DMS 273 (cell line): Measurements from ENCODE around the gene ELOVL5.
A peak's percentile ranks its signal among the peaks of the same experiment; 100 is the strongest.
"Not testable (repeated sequence)": the region's sequence is repeated elsewhere in the genome, so short reads cannot be mapped to it uniquely, and the experiment has no call there.

Experiments
- DNase-seq: peaks from one replicate; lab custom pipeline; 2025; ENCODE audit not compliant: unreplicated experiment; lab: John Stamatoyannopoulos, UW

The ELOVL5 gene

DNA sequence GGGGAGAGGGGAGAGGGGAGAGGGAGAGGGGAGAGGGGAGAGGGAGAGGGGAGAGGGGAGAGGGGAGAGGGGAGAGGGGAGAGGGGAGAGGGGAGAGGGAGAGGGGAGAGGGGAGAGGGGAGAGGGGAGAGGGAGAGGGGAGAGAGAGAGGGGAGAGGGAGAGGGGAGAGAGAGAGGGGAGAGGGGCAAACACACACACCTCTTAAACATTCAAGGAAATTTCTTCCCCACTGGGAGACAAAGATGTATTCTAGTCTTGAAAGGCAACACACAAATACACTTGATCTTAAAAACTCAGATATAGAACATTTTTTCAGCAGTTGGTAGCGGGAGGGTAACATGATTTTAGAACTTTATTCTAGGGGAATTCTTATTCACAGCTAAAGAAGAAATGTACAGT lies 42.5 kb downstream of the ELOVL5 start:
- not testable (repeated sequence) for DNase-seq

DNA sequence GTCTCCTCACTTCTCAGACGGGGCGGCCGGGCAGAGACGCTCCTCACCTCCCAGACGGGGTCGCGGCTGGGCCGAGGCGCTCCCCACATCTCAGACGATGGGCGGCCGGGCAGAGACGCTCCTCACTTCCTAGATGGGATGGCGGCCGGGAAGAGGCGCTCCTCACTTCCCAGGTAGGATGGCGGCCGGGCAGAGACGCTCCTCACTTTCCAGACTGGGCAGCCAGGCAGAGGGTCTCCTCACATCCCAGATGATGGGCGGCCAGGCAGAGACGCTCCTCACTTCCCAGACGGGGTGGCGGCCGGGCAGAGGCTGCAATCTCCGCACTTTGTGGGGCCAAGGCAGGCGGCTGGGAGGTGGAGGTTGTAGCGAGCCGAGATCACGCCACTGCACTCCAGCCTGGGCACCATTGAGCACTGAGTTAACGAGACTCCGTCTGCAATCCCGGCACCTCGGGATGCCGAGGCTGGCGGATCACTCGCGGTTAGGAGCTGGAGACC lies 43.2 kb downstream of the ELOVL5 start:
- not testable (repeated sequence) for DNase-seq

DNA sequence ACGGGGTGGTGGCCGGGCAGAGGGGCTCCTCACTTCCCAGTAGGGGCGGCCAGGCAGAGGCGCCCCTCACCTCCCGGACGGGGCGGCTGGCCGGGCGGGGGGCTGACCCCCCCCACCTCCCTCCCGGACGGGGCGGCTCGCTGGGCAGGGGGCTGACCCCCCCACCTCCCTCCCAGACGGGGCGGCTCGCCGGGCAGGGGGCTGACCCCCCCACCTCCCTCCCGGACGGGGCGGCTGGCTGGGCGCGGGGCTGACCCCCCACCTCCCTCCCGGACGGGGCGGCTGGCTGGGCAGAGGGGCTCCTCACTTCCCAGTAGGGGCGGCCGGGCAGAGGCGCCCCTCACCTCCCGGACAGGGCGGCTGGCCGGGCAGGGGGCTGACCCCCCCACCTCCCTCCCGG lies 43.8 kb downstream of the ELOVL5 start:
- not testable (repeated sequence) for DNase-seq

DNA sequence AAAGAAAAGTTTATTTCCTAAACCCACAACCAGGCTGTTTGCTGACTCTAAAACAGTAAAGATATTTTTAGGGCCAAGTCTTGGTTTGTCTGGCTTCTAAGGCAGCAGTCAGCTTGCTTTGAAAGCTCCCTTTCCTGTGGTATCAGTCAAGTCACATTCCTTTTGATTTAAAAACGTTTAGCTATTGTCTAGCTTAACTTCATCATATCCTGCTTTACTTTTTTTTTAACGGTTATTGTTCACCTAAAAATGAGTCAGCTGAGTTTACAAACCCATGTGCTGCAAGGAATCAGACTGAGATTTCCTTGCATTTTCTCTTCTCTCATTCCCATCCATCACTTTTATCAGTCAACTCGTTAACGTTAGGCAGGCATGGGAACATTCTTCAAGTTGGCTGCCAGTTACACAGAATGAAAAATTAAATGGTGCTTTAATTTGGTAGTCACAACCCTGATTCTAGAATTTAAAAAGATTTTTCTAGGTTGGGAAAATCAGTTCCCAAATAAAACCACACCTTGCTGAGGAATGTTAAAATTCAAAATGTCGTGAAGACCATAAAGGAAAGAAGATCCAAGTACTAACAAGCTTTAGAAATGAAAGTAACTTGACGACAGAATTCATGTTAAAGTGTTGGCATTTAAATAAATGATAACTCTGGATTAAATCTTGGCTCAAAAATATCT lies 45.9 kb downstream of the ELOVL5 start:
- no peak for DNase-seq

DNA sequence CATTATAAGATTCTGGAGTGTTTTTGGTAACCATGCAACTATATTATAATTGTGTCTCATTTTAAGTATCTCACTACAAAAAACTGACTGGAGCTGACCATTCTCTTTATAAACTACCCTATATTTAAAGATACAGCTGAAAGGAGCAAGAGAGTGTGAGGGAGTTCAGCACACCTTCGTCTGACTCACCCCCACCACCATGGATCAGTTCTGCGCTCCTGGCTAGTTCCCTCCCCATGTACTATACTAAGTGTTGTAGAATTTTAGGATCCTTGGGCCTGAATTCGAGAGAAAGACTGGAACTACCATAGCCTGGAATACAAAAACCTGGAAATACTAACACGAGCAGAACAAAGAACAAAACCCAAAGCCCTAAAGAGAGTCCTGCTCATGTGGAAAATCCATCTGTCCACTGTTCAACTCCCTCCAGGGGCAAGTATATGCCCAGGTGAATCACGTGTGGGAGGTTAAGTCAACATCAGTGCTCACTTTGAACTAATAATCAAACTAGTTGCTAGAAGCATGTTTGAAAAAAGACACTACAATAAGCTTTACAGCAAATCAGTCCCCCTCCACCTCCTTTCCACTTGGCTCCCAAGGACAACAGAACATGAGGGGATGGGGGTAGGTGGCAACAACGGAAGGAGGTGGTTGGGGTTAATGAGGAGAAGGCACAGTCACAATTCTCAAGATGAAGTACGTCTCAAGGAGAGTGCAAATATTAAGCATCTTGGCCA lies 46.8 kb downstream of the ELOVL5 start:
- DNase-seq: no peak

GRCh38 chr6:53300656-53301551 lies 47.8 kb downstream of the ELOVL5 start:
- peak; percentile 50 for DNase-seq

GRCh38 chr6:53299331-53300005 lies 49.3 kb downstream of the ELOVL5 start:
- DNase-seq: peak; percentile 82

DNA sequence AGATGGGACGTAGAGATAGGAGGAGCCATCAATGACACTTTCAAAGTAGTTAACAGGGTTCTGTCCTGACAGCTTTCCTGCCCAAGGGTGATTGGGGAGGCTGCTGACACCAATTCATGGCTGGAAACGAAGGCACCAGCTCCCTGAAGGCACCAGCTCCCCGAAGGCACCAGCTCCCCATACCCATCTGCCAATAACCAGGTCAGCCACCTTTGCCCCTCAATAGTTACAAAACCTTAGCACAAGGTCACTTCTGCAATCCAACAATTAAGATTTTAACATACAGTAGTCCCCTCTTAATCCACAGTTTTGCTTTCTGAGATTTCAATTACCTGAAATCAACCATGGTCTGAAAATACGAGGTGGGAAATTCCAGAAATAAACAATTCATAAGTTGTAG lies 51.7 kb downstream of the ELOVL5 start:
- DNase-seq: no peak

GRCh38 chr6:53295176-53295575 lies 53.6 kb downstream of the ELOVL5 start:
- no peak for DNase-seq

DNA sequence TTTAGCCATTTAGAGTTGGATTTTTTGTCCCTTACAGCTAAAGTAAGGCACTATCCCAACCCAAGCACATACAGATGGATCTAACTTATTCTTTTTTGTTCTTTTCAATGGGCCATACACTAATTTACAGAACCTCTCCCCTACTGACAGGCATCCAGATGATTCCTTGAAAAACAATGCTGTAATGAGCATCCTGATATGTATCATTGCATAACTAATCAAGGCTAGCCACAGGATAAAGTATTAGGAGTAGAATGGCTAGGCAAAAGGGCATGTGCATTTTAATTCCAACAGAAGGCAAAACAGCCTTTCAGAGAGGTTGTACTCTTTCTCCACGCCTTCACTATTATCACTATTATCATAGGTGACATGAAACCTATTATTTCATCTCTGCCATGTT lies 54.1 kb downstream of the ELOVL5 start:
- no peak for DNase-seq

- DNase-seq: peak; percentile 55
Observed at GRCh38 chr6:53294095-53294494, 54.7 kb downstream of the ELOVL5 start.

DNA sequence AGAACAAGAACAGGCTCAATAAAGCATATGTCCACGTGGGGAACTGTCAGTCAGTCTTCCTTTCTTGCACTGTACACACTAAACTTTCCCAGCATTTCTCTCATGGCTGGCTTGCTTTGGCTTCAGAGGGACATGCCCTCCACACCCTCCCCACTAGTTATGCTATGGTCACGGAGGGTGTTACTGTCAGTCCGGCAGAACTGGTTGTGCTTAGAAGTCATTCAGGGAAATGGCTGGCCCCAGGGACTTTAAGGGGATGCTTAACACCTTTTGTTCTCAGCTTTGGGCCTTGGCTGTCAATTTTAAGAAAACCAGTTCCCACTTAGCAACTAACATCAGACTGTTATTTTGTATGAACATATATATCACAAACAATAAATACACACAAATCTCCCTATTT lies 55.1 kb downstream of the ELOVL5 start:
- DNase-seq: no peak

- no peak for DNase-seq
Observed at GRCh38 chr6:53290537-53291510, 57.9 kb downstream of the ELOVL5 start.

DNA sequence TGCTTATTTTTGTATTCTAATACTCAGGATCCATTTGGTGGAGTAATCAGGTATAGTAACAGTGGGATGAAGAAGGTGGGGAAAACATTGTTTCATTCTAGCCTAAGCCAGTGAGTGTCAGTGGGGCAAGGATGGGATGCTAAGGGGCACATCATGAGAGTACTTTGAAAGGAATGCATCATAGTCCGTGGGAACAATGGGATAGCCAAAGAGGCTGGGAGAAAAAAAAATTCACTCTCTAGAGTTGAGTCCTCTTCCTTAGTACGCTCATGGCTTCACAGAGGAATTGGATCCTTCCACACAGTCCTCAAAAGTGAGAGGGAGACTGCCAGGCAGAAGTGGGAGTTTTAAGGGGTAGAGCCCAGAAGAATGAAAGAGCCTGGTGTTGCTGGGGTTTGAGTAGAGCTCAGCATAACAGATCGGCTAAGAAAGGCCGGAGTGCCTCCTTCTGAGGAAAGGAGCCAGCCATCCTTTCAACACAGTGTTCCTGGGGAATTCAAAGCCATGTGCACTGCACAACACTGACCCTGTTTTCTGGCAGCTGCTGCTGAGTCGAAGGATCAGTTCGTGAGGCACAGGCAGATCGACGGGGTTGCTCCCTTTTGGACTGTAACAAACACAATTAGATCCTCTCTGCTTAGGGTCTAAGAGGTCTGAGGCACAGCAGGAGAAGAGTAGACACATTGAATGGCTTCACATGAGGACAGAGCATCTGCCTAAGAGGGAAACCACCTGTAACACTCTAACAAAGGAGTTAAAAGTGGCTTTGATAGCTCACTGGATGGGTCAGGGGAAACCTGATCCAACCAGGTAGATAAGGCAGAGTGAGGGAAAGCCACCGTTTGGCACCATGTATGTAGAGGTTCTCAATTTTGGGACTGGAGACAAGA lies 61.2 kb downstream of the ELOVL5 start:
- no peak for DNase-seq

DNA sequence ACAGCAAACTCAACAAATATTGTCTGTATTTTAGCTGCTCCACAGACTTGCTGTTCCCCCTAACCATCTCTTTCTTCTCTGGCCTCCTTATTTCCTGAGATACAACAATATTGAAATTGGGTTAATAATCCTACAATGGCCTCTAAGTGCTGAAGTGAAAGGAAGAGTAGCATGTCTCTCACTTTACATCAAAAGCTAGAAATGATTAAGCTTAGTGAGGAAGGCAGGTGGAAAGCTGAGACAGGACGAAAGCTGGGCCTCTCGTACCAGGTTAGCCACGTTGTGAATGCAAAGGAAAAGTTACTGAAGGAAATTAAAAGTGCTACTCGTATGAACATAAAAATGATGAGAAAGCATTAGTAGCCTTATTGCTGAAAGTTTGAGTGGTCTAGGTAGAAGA lies 63.8 kb downstream of the ELOVL5 start:
- no peak for DNase-seq

GRCh38 chr6:53282741-53283140 lies 66.0 kb downstream of the ELOVL5 start:
- no peak for DNase-seq

DNA sequence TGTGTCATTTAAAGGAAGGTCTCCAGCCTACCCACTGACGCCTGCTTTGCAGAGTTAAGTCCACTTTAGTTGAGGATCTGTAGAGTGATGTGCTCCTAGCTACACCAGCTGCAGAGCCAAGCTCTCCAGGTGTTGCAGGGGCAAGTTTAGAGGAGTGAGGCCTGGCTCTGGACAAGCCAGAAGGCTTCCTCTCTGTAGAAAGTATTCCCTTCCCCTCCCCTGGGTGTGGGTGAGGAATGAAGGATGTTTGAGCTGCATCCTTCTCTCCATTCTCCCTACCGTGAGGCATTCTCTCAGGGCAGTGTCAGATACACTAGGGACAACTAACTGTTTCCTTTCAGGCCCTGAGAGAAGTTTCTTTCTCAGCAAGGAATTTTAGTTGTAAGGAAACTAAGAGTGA lies 66.5 kb downstream of the ELOVL5 start:
- DNase-seq: no peak

- DNase-seq: no peak
Observed at GRCh38 chr6:53281518-53282215, 67.1 kb downstream of the ELOVL5 start.
